Endothelial cell of umbilical vein (primary cell): ENCODE measurements around the gene MYO18A. TPM values are rescaled to one million over a fixed set of nuclear protein-coding genes. Genes with fewer than 3 reads are reported as not detected.

Experiments used
- BruUV-seq: library from RNA; stranded (reverse); fragments of 400-500 nt; replicated peaks from 2 replicates; lab custom pipeline; 2021; lab: Mats Ljungman, UMichigan
- CTCF ChIA-PET: fragments of 300-600, 350-600 bp; sonication (Branson Sonifier 250); formaldehyde crosslinking; loops from one replicate; lab custom pipeline; 2021; ENCODE audit warnings: antibody characterized with exemption, inconsistent platforms; lab: Charles Lee
- POLR2A ChIA-PET: fragments of 300-600, 350-600 bp; sonication (Branson Sonifier 250); formaldehyde crosslinking; loops from one replicate; lab custom pipeline; 2021; ENCODE audit warnings: antibody characterized with exemption, inconsistent platforms; lab: Charles Lee
- DNase-seq: peaks from one replicate; pipeline ENCODE4 v3.0.0-alpha.2; 2011; ENCODE audit warnings: low read depth, low spot score
- FAIRE-seq: peaks from 2 replicates; lab custom pipeline; 2011; peaks lifted over from hg19 to GRCh38; lab: Jason Lieb, UNC
- H2AFZ ChIP-seq: 2 replicates; pipeline ENCODE4 v1.6.0; 2012; ENCODE audit warnings: low read depth, low read length, control low read depth, inconsistent platforms
- H3K27ac ChIP-seq: 2 replicates; pipeline ENCODE4 v1.5.1; 2011; ENCODE audit warnings: low read depth, mild to moderate bottlenecking, control low read depth, low read length, moderate library complexity; ENCODE audit not compliant: insufficient read depth
- H3K27me3 ChIP-seq, 2 experiments: 2 replicates each; pipeline versions ENCODE4 v1.6.0 to v1.6.1; 2011; ENCODE audit warnings: low read length in 2 of 2, mixed read lengths in 1 of 2; ENCODE audit not compliant: control insufficient read depth in 2 of 2, insufficient read depth in 2 of 2
- H3K36me3 ChIP-seq, 2 experiments: 2 replicates in 1 of 2; 3 replicates in 1 of 2; pipeline ENCODE4 v1.5.1; 2011; ENCODE audit warnings: low read length in 2 of 2, mild to moderate bottlenecking in 1 of 2, moderate library complexity in 1 of 2; ENCODE audit not compliant: control insufficient read depth in 2 of 2, insufficient read depth in 2 of 2; ENCODE audit errors: extremely low read depth in 1 of 2
- H3K4me1 ChIP-seq: 3 replicates; pipeline ENCODE4 v1.5.1; 2011; ENCODE audit warnings: mild to moderate bottlenecking, low read length; ENCODE audit not compliant: control insufficient read depth, insufficient read depth; ENCODE audit errors: extremely low read depth
- H3K4me2 ChIP-seq: 2 replicates; pipeline ENCODE4 v1.6.1; 2011; ENCODE audit warnings: low read length, control low read depth, mixed read lengths; ENCODE audit not compliant: insufficient read depth
- H3K4me3 ChIP-seq, 3 experiments: fragments of 200-600 bp in 1 of 3; sonication (generic), shearing (Covaris generic) in 1 of 3; replicated peaks in 1 of 3; 2 replicates each; pipeline ENCODE4 v1.5.1; 2011 to 2016; ENCODE audit warnings: control low read depth in 3 of 3, low read length in 3 of 3, mild to moderate bottlenecking in 2 of 3, inconsistent platforms in 1 of 3, low read depth in 1 of 3, moderate library complexity in 1 of 3; ENCODE audit not compliant: insufficient read depth in 1 of 3
- H3K79me2 ChIP-seq: 2 replicates; pipeline ENCODE4 v1.6.0; 2012; ENCODE audit warnings: low read length, inconsistent platforms; ENCODE audit not compliant: control insufficient read depth, insufficient read depth
- H3K9ac ChIP-seq: replicated peaks from 2 replicates; pipeline ENCODE3; 2011; ENCODE audit warnings: low read length, control low read depth; ENCODE audit not compliant: insufficient read depth; ENCODE audit errors: extremely low read depth
- H3K9me1 ChIP-seq: replicated peaks from 3 replicates; pipeline ENCODE4 v1.6.0; 2011; ENCODE audit warnings: mild to moderate bottlenecking, low read length; ENCODE audit not compliant: control insufficient read depth, insufficient read depth; ENCODE audit errors: extremely low read depth
- H3K9me3 ChIP-seq: replicated peaks from 2 replicates; pipeline ENCODE4 v1.5.1; 2012; ENCODE audit warnings: low read length, inconsistent platforms; ENCODE audit not compliant: control insufficient read depth, insufficient read depth
- H4K20me1 ChIP-seq: replicated peaks from 2 replicates; pipeline ENCODE3; 2011; ENCODE audit warnings: mild to moderate bottlenecking, low read length; ENCODE audit not compliant: control insufficient read depth, insufficient read depth; ENCODE audit errors: extremely low read depth
- CTCF ChIP-seq, 2 donors: IDR thresholded peaks; 1 replicate in 1 of 2; 2 replicates in 1 of 2; pipeline ENCODE4 v1.5.1; 2011; ENCODE audit warnings: low read length in 2 of 2, mild to moderate bottlenecking in 2 of 2, moderate library complexity in 2 of 2, control low read depth in 1 of 2, inconsistent platforms in 1 of 2, low read depth in 1 of 2; ENCODE audit not compliant: insufficient read depth in 1 of 2; ENCODE audit errors: extremely low read depth in 1 of 2
- EZH2 ChIP-seq: IDR thresholded peaks from 2 replicates; pipeline ENCODE4 v1.6.1; 2012; ENCODE audit warnings: borderline replicate concordance, low read depth, mild to moderate bottlenecking, moderate library complexity, low read length, inconsistent platforms; ENCODE audit not compliant: severe bottlenecking
- FOS ChIP-seq: IDR thresholded peaks from 2 replicates; pipeline ENCODE4 v1.6.1; 2011; ENCODE audit warnings: mild to moderate bottlenecking, low read length, moderate library complexity, borderline replicate concordance; ENCODE audit not compliant: insufficient read depth
- GATA2 ChIP-seq: IDR thresholded peaks from 2 replicates; pipeline ENCODE4 v1.7.0; 2011; ENCODE audit warnings: low read depth, mild to moderate bottlenecking, moderate library complexity, mixed read lengths, low read length; ENCODE audit not compliant: insufficient read length, insufficient read depth
- JUN ChIP-seq: IDR thresholded peaks from 2 replicates; pipeline ENCODE4 v1.6.1; 2011; ENCODE audit warnings: borderline replicate concordance, low read depth; ENCODE audit not compliant: insufficient read length, insufficient read depth
- MAX ChIP-seq: IDR thresholded peaks from 2 replicates; pipeline ENCODE4 v1.6.1; 2011; ENCODE audit not compliant: insufficient read depth, insufficient read length
- MYC ChIP-seq: IDR thresholded peaks from one replicate; pipeline ENCODE4 v1.6.1; 2011; ENCODE audit warnings: mild to moderate bottlenecking, low read depth, low read length
- POLR2A ChIP-seq: IDR thresholded peaks from 2 replicates; pipeline ENCODE4 v1.6.1; 2012; ENCODE audit warnings: low read depth, mild to moderate bottlenecking, control low read depth, low read length
- POLR2AphosphoS5 ChIP-seq: IDR thresholded peaks from 2 replicates; pipeline ENCODE4 v1.6.1; 2012; ENCODE audit warnings: low read depth, mild to moderate bottlenecking, control low read depth, low read length, moderate library complexity; ENCODE audit not compliant: insufficient read depth
- dilution Hi-C: fragments of 300-500 bp; cut with MboI; formaldehyde crosslinking; loops from one replicate; pipeline ENCODE4 v1.15.0; 2019; ENCODE audit warnings: low sequenced_read_pairs; ENCODE audit not compliant: extremely low pct_ligation_motif_present
- intact Hi-C: fragments of 100-400 bp; cut with micrococcal nuclease; formaldehyde crosslinking; loops from one replicate; pipeline ENCODE4 v1.10.0; 2022
- polyA plus RNA-seq, 4 experiments: library from polyadenylated mRNA; depleted of rRNA in 3 of 4; stranded (reverse) in 3 of 4; unstranded in 1 of 4; fragments of >200 nt; gene quantifications; 2 replicates each; pipeline versions ENCODE4 v1.2.1 to v1.2.3, GENCODE V29; 2011 to 2012; ENCODE audit warnings: missing spikeins in 1 of 4
- total RNA-seq: library from RNA; stranded (reverse); gene quantifications from 2 replicates; pipeline ENCODE4 v1.2.3, GENCODE V29; 2021

MYO18A gene
- total and polyA plus RNA-seq, 2 donors (not counting 3 experiments of a cell fraction or from before 2014, with no cell fraction given) = 3.9 to 28.3 TPM

GRCh38 chr17:29148257-29148789 is 31.9 kb downstream of the MYO18A start:
- dilution Hi-C loops = no loop called here
- H3K9me1 ChIP-seq = no peaks in the 10 kb centered on the region
- intact Hi-C loops = loop anchor here (1.0 to 2.0 kb wide), 3 partner anchors 32 to 442 kb away; partner anchors contain the start of gene MYO18A
- no peaks in the 10 kb centered on the region for H3K36me3 ChIP-seq
- H3K4me1 ChIP-seq = peaks cover 18% of the 10 kb centered on the region
- no peaks in the 10 kb centered on the region for H4K20me1 ChIP-seq
- BruUV-seq = TSS peak; percentile 74
- H3K27ac ChIP-seq = peak overlapping the region; percentile 53
- no peaks in the 10 kb centered on the region for H3K9me3 ChIP-seq
- peak overlapping the region; percentile 66 for H2AFZ ChIP-seq
- H3K79me2 ChIP-seq = no peaks in the 10 kb centered on the region
- peak overlapping the region in 2 of 3 experiments; percentile 13 to 18 for H3K4me3 ChIP-seq
- H3K4me2 ChIP-seq = peak overlapping the region; percentile 63
- no peak for TF ChIP-seq POLR2A
- TF ChIP-seq MYC = no peak
- TF ChIP-seq CTCF (IDR thresholded peaks at IDR 0.05; ENCODE audit: extremely low read depth in 1 of 2, insufficient read depth in 1 of 2, low read depth in 1 of 2, low read length in 2 of 2) = no peak
- no peak for TF ChIP-seq FOS
- TF ChIP-seq MAX = no peak
- no peak for TF ChIP-seq POLR2AphosphoS5
- TF ChIP-seq JUN = no peak
- TF ChIP-seq GATA2 = no peak
- TF ChIP-seq EZH2 = no peak
- FAIRE-seq (no peak), DNase-seq (no peak)
- peak overlapping the region; percentile 56 for H3K9ac ChIP-seq
- ChIA-PET POLR2A (interaction anchor here (0.9 to 1.1 kb wide), 3 partner anchors 32 to 146 kb away, joined by 3 to 5 read pairs (median 3); partner anchors contain the start of genes MYO18A and NUFIP2), CTCF (interaction anchor here (0.7 to 13.7 kb wide), 41 partner anchors 9 to 469 kb away, joined by 3 to 329 read pairs (median 5); partner anchors contain the start of genes MYO18A and NUFIP2)
- H3K27me3 ChIP-seq = no peaks in the 10 kb centered on the region
